ENCODE data around the gene GNB1L.

DNA sequence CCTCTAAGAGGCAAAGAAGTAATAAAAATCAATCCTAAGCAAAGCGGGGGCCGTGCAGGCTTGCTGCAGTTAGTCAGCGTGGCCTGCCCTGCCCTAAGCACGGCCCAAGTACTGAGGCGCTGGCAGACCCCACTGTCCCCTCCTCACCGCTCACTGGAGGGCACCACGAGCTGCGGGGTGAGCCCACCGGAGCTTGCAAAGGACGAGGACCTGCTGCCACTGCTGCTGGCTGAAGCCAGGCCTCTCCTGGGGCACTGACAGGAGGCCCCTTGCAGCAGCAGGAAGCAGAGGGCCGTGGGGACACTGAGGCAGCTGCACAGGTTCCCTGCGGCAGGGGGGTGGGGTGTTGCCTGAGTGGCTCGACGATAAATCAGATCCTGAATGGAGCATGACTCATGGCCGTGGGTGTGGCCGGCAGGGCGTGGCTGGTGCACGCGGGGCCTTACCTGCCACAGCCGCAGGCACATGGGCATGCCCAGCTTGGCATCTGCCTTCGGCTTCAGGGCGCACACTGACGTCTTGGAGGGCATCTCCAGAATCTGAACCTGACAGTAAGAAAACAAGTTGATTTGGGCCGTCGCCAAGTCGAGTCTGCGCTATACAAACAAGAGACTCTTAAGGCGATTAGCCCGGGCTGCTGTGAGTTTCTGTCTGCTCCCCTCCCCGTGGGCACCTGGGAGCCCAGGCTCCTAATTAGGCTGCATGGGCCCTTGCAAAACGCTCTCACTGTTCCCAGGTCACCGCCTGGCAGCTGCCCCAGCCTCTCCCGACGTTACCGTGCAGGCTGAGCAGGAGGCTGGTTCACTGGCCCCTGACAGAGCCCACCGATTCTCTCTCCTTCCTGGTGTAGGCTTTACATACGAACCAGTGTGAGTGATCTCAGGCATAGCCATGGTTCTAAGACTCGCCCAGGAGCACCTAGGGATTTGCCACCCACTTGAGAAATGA, 48.2 kb downstream of the GNB1L start:
- TF ChIP-seq, protein P1, sequence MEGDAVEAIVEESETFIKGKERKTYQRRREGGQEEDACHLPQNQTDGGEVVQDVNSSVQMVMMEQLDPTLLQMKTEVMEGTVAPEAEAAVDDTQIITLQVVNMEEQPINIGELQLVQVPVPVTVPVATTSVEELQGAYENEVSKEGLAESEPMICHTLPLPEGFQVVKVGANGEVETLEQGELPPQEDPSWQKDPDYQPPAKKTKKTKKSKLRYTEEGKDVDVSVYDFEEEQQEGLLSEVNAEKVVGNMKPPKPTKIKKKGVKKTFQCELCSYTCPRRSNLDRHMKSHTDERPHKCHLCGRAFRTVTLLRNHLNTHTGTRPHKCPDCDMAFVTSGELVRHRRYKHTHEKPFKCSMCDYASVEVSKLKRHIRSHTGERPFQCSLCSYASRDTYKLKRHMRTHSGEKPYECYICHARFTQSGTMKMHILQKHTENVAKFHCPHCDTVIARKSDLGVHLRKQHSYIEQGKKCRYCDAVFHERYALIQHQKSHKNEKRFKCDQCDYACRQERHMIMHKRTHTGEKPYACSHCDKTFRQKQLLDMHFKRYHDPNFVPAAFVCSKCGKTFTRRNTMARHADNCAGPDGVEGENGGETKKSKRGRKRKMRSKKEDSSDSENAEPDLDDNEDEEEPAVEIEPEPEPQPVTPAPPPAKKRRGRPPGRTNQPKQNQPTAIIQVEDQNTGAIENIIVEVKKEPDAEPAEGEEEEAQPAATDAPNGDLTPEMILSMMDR (IDR thresholded peaks at IDR 0.05; ENCODE audit: low read depth, low read length), result no peak
- TF ChIP-seq EZH2phosphoT487 (IDR thresholded peaks at IDR 0.05; ENCODE audit: low read depth), result no peak
